Upper lobe of left lung (tissue), 6 donors: ENCODE measurements around the gene SUPT6H. TPM values are rescaled to one million over a fixed set of nuclear protein-coding genes. Genes with fewer than 3 reads are reported as not detected.

Experiments
- ATAC-seq, 2 donors: fragments of 200-7000 bp; cut with Tn5 transposase; one replicate each; pipeline ENCODE4 v1.9.1; 2022; ENCODE audit warnings: mild to moderate bottlenecking in 2 of 2, moderate library complexity in 2 of 2; ENCODE audit not compliant: low FRiP score in 2 of 2
- DNase-seq, 2 donors: peaks; one replicate each; pipeline ENCODE4 v3.0.0-alpha.2; 2019 to 2020
- H3K27ac ChIP-seq, 4 donors: fragments of 200-600 bp; sonication (generic); one replicate each; pipeline ENCODE4 v1.5.1; 2016 to 2019
- H3K27me3 ChIP-seq, 4 donors: fragments of 200-600 bp; sonication (generic); one replicate each; pipeline ENCODE4 v1.5.1; 2017 to 2019
- H3K36me3 ChIP-seq, 4 donors: fragments of 200-600 bp; sonication (generic); one replicate each; pipeline ENCODE4 v1.5.1; 2016 to 2019
- H3K4me1 ChIP-seq, 4 donors: fragments of 200-600 bp; sonication (generic); one replicate each; pipeline ENCODE4 v1.5.1; 2018 to 2019
- H3K4me3 ChIP-seq, 4 donors: fragments of 200-600 bp; sonication (generic); one replicate each; pipeline ENCODE4 v1.5.1; 2017 to 2019; ENCODE audit warnings: mild to moderate bottlenecking in 2 of 4, moderate library complexity in 1 of 4
- H3K9me3 ChIP-seq, 4 donors: fragments of 200-600 bp; sonication (generic); one replicate each; pipeline ENCODE4 v1.5.1; 2018 to 2019
- EP300 ChIP-seq, 4 donors: sonication (generic); formaldehyde crosslinking; IDR thresholded peaks; one replicate each; pipeline ENCODE4 v1.5.1; 2017; ENCODE audit warnings: antibody characterized with exemption in 4 of 4, control low read depth in 2 of 4
- POLR2A ChIP-seq, 4 donors: fragments of 450-650 bp; IDR thresholded peaks; one replicate each; pipeline ENCODE4 v1.5.1; 2016 to 2017; ENCODE audit warnings: antibody characterized with exemption in 4 of 4, mild to moderate bottlenecking in 2 of 4
- POLR2AphosphoS5 ChIP-seq, 2 donors: sonication (generic); formaldehyde crosslinking; IDR thresholded peaks; one replicate each; pipeline ENCODE4 v1.5.1; 2017; ENCODE audit warnings: antibody characterized with exemption in 2 of 2
- WGBS, 2 donors: methylation state at CpG; one replicate each; pipeline ENCODE4 v1.1.5; 2017 to 2018; 5-methylcytosine and 5-hydroxymethylcytosine counted together
- total RNA-seq, 6 donors: library from RNA; depleted of rRNA in 4 of 6; stranded (reverse); fragments of >200 nt in 4 of 6; gene quantifications; one replicate each; pipeline versions ENCODE4 v1.1.0 to v1.2.1, GENCODE V29; 2016 to 2021
- TF ChIP-seq, protein P1 (sequence below), 6 experiments: fragments of 450-650 bp in 4 of 6; fragments of 200-600 bp in 2 of 6; sonication (generic) in 2 of 6; IDR thresholded peaks; one replicate each; pipeline ENCODE4 v1.5.1; 2016 to 2019; ENCODE audit warnings: antibody characterized with exemption in 6 of 6
- donor health status: DM: no; HTN: no; CAD: no; lungs with moderate emphysema.
- donor health status: DM: no; HTN: yes; CAD: no; lungs with severe emphysema.

The SUPT6H gene
- total RNA-seq, 6 donors from 2014 or later, result 57.3 to 128 (median 71.5) TPM

DNA sequence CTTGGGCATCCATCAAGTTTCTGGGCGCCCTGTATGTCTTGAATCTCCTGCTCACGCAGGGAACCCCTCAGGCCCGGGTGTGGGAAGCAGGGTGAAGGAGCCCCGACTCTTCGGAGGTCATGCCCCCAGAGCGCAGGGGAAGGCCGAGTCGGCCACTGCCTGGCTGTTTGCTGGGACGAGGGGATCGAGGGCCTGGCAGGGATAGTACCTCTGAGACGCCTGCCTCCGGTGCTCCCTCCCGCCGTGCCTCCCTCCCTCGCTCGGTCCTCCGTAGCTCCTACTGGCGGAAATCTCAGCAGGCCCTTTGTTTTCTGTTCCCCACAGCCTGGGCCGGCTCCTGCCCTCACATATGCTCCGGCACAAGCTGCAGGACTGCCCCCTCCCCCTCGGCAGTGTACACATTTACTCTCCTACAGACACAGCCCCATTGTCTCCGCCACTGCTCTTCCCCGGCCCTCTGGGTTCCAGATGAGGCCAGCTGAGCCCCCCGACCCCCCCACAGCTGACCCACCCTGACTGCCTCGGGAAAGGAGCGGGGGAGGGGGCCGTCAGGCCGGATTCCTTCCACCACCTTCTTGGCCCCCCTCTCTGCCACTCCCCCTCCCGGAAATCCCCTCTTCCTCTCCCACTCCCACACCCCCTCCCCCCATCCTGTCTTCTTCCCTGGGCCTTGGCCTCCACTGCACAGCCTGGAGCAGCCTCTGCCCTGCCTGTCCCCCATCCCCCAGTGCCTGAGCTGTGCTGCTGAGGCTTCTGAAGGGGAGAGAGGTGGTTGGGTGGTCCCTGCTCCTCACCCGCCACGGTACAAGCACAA, 83.2 kb downstream of the SUPT6H start:
- WGBS, 2 donors, result 4 to 7% methylated on average over 13 to 31 of the region's 31 CpGs
- DNase-seq (peak in 1 of 2 donors; percentile 84), ATAC-seq (peak in 1 of 2 donors; percentile 2)

GRCh38 chr17:28745786-28746411, 83.9 kb downstream of the SUPT6H start:
- Histone ChIP-seq H3K27me3 (no peaks in the 10 kb centered on the region), H3K9me3 (no peaks in the 10 kb centered on the region), H3K36me3 (peaks cover 0 to 32% (median 21%) of the 10 kb centered on the region in 4 donors), H3K4me1 (peaks cover 54 to 96% (median 75%) of the 10 kb centered on the region in 4 donors), H3K27ac (peak overlapping the region; percentile 92 to 98 (median 96)), H3K4me3 (peak overlapping the region; percentile 58 to 91 (median 88))
- DNase-seq (peak; percentile 56 to 73), ATAC-seq (peak in 1 of 2 donors; percentile 1)
- 47% methylated on average over 4 of the region's 4 CpGs; no CpG with 5 or more reads in 1 of the 2 donors for WGBS, 2 donors
- peak in 1 of 4 donors; percentile 33 for TF ChIP-seq POLR2A (IDR thresholded peaks at IDR 0.05)
- TF ChIP-seq POLR2AphosphoS5 (IDR thresholded peaks at IDR 0.05), result peak in 1 of 2 donors; percentile 43
- no peak for TF ChIP-seq EP300 (IDR thresholded peaks at IDR 0.05)

More for the DNA sequence above, 83.2 kb downstream of the SUPT6H start:
- H3K27me3 ChIP-seq, result no peaks in the 10 kb centered on the region
- TF ChIP-seq, protein P1, sequence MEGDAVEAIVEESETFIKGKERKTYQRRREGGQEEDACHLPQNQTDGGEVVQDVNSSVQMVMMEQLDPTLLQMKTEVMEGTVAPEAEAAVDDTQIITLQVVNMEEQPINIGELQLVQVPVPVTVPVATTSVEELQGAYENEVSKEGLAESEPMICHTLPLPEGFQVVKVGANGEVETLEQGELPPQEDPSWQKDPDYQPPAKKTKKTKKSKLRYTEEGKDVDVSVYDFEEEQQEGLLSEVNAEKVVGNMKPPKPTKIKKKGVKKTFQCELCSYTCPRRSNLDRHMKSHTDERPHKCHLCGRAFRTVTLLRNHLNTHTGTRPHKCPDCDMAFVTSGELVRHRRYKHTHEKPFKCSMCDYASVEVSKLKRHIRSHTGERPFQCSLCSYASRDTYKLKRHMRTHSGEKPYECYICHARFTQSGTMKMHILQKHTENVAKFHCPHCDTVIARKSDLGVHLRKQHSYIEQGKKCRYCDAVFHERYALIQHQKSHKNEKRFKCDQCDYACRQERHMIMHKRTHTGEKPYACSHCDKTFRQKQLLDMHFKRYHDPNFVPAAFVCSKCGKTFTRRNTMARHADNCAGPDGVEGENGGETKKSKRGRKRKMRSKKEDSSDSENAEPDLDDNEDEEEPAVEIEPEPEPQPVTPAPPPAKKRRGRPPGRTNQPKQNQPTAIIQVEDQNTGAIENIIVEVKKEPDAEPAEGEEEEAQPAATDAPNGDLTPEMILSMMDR (IDR thresholded peaks at IDR 0.05), result no peak
- TF ChIP-seq POLR2A (IDR thresholded peaks at IDR 0.05) (no peak), POLR2AphosphoS5 (IDR thresholded peaks at IDR 0.05) (peak in 1 of 2 donors; percentile 18)
- H3K9me3 ChIP-seq, result no peaks in the 10 kb centered on the region
- H3K27ac ChIP-seq, result peak overlapping the region; percentile 92 to 98 (median 96)
- peaks cover 54 to 89% (median 72%) of the 10 kb centered on the region in 4 donors for H3K4me1 ChIP-seq
- H3K36me3 ChIP-seq, result peaks cover 0 to 26% (median 21%) of the 10 kb centered on the region in 4 donors
- H3K4me3 ChIP-seq, result peak overlapping the region; percentile 58 to 91 (median 88)

DNA sequence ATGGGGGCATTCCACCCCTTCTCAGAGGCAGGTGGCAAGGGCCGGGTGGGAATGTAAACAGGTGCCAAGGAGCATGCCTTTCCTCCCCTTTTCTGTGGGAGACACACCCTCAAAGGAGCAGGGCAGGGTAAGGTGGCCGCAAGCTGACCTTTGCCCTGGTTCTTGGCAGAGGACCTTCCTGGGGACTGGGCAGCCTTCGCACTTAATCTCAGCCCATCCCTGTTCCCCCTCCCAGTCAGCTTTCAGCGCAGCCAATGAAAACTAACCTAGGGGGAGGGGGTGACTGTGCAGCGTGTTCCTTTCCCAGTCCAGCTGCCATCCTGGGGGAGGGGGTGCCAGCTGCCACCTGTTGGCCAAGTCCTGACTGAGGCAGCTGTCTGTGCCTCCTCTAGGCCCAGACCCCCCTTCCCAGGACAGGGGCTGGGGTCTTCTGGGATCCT, 84.6 kb downstream of the SUPT6H start:
- DNase-seq (peak; percentile 33 to 90), ATAC-seq (peak in 1 of 2 donors; percentile 69)
- peak overlapping the region in 2 of 4 donors; percentile 89 to 91 for H3K4me3 ChIP-seq
- H3K27ac ChIP-seq, result peak overlapping the region; percentile 92 to 98 (median 96)
- H3K36me3 ChIP-seq, result peaks cover 0 to 32% (median 21%) of the 10 kb centered on the region in 4 donors
- 35% methylated on average over 5 of the region's 5 CpGs; no CpG with 5 or more reads in 1 of the 2 donors for WGBS, 2 donors
- peaks cover 54 to 90% (median 74%) of the 10 kb centered on the region in 4 donors for H3K4me1 ChIP-seq
- H3K27me3 ChIP-seq, result no peaks in the 10 kb centered on the region
- TF ChIP-seq EP300 (IDR thresholded peaks at IDR 0.05) (no peak), POLR2AphosphoS5 (IDR thresholded peaks at IDR 0.05) (peak in 1 of 2 donors; percentile 5)
- H3K9me3 ChIP-seq, result no peaks in the 10 kb centered on the region

DNA sequence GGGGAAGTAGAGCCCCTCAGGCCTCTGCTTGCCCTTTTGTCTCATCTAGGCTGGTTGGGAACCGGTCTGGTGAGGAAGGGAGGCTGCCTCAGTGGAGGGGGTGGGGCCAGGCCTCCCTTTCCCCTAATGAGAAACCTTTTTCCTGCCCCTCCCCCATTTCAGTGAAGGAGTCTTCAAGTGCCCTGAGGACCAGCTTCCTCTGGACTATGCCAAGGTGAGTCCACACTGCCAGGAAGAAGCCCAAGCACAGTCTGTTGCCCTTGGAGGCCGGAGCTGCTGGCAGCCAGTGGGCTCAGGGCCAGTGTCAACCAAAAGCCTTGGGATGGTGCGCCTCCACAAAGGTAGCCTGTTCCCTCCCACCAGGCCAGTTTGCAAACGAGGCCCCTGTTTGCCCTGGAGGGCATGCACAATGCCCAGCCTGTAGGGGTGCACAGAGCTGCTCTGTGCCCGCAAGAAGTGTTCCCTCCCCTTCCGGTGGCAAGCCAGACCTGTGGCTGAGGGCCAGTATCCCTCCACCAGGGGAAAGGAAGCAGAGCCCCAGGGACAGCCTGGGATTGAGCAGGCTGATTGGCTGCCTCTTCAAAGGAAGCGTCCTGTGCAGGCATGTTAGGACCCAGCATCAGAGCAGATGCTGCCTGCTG, 85.2 kb downstream of the SUPT6H start:
- DNase-seq (peak; percentile 75 to 91), ATAC-seq (peak in 1 of 2 donors; percentile 69)
- WGBS, 2 donors, result 25 to 32% methylated on average over 2 to 5 of the region's 7 CpGs
- no peaks in the 10 kb centered on the region for H3K27me3 ChIP-seq
- TF ChIP-seq, protein P1 (IDR thresholded peaks at IDR 0.05), result peak in 2 of 6 experiments; percentile 17 to 27
- TF ChIP-seq EP300 (IDR thresholded peaks at IDR 0.05) (peak in 1 of 4 donors; percentile 52), POLR2A (IDR thresholded peaks at IDR 0.05) (peak in 1 of 4 donors; percentile 41), POLR2AphosphoS5 (IDR thresholded peaks at IDR 0.05) (peak; percentile 47 to 72)
- H3K4me1 ChIP-seq, result peaks cover 54 to 85% (median 71%) of the 10 kb centered on the region in 4 donors
- peaks cover 0 to 32% (median 21%) of the 10 kb centered on the region in 4 donors for H3K36me3 ChIP-seq
- peak overlapping the region in 2 of 4 donors; percentile 15 to 89 for H3K4me3 ChIP-seq
- H3K27ac ChIP-seq, result peak overlapping the region; percentile 92 to 98 (median 96)
- no peaks in the 10 kb centered on the region for H3K9me3 ChIP-seq
